Activated CD8-positive, alpha-beta memory T cell treated with anti-CD3 and anti-CD28 coated beads for 36 hours (primary cell): ENCODE results near the gene EPHA1. TPM values are rescaled to one million over a fixed set of nuclear protein-coding genes. Genes with fewer than 3 reads are reported as not detected.

Experiments used
- CTCF ChIA-PET: fragments of 350-600 bp; sonication (Branson Sonifier 250); formaldehyde crosslinking; loops from one replicate; lab custom pipeline; 2021; ENCODE audit warnings: antibody characterized with exemption; lab: Charles Lee
- POLR2A ChIA-PET: fragments of 350-600 bp; sonication (Branson Sonifier 250); formaldehyde crosslinking; loops from one replicate; lab custom pipeline; 2021; ENCODE audit warnings: antibody characterized with exemption; lab: Charles Lee
- total RNA-seq, 2 experiments: library from RNA; stranded (reverse); gene quantifications; one replicate each; pipeline ENCODE4 v1.2.3, GENCODE V29; 2021

EPHA1 gene
- under 1 TPM; 0.69 to 0.82 TPM for total RNA-seq

- CTCF ChIA-PET, result interaction anchor here (2.0 to 2.8 kb wide), 2 partner anchors 29 to 168 kb away, joined by 7 to 11 read pairs; no protein-coding TSS in a partner anchor
- POLR2A ChIA-PET, result interaction anchor here (0.9 kb wide), 1 partner anchor 29 kb away, joined by 3 read pairs; no protein-coding TSS in a partner anchor
Observed at GRCh38 chr7:143408686-143409561, at the start of gene EPHA1. TSS of gene EPHA1 (minus strand) at chr7:143408856. CDS start at chr7:143408805, 51 bp downstream.

- ChIA-PET CTCF (no interaction called here), POLR2A (no interaction called here)
Observed at GRCh38 chr7:143458263-143458662, 49.6 kb upstream of the EPHA1 start.

DNA sequence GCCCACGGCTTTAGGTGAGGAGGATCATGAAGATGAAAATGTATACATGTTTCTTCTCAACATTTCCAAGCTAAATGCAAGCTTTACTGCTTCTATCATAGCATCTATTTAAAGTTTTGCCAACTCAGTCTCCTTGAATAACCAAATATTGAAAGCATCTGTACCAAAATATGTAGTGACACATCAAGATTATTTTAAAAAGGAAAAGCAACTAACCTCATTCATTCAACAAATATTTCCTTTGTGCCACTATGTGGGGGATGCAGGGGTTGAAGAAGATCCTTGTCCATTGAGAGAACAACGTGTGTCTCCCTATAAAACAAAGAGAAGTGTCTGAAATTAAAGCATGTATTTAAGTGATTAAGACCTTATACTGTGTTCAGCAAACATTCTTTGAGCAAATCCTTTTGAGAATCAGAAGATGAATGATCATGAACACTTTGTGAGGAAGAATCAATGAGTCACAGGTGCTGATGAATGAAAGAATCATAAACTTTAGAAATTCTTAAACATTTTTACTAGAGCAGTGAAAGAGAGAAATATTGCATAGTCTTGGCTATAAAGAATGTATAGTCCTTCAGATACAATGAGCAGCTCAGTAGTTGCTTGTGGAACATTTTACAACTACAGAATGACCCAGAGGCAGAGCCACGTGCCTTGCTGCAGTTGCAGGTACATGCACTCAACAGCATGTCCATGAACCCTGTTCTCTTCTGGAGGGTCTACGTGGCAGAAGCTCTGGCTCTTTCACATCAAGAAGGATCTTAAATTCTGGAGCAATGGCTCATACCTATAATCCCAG lies 48.5 kb upstream of the EPHA1 start:
- ChIA-PET POLR2A (no interaction called here), CTCF (interaction anchor here (0.8 kb wide), 1 partner anchor 56 kb away, joined by 3 read pairs; no protein-coding TSS in a partner anchor)

DNA sequence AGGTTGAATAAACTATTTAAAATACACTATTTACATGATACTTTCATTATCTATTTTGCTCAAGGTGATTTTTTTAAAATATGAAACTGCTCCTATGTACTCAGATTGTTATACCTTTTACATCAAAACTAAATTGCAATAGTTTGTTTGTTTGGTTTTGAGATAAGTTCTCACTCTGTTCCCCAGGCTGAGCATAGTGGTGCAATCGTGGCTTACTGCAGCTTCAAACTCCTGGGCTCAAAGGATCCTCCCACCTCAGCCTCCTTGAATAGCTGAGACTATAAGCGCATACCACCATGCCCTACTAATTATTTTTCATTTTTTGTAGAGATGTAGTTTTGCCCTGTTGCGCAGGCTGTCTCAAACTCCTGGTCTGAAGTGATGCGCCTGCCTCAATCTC lies 47.3 kb upstream of the EPHA1 start:
- ChIA-PET CTCF (interaction anchor here (0.6 to 0.8 kb wide), 2 partner anchors 57 to 76 kb away, joined by 3 read pairs; no protein-coding TSS in a partner anchor), POLR2A (no interaction called here)

DNA sequence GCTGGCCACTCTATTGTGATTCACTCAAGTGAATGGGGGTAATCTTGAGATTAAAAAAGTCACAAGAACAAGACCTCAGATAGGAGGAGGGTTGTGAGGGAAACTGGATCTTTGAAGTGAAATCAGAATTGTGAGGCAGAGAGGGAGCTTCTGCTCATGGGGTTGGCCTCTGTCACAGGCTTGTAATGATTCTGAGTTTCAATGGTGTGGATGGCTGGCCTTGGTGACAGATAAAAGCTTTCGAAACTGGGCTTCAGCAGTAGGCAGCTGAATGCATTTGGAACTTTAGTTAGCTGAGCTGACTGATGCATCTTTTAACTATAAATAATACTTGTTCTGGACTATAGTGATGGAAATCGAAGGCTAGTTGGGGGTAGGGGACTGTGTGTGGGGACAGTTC lies 46.8 kb upstream of the EPHA1 start:
- ChIA-PET CTCF (interaction anchor here (0.6 kb wide), 1 partner anchor 75 kb away, joined by 3 read pairs; no protein-coding TSS in a partner anchor), POLR2A (no interaction called here)

- ChIA-PET CTCF (interaction anchor here (0.9 kb wide), 1 partner anchor 15 kb away, joined by 3 read pairs; no protein-coding TSS in a partner anchor), POLR2A (no interaction called here)
Observed at GRCh38 chr7:143454091-143454680, 45.5 kb upstream of the EPHA1 start.

DNA sequence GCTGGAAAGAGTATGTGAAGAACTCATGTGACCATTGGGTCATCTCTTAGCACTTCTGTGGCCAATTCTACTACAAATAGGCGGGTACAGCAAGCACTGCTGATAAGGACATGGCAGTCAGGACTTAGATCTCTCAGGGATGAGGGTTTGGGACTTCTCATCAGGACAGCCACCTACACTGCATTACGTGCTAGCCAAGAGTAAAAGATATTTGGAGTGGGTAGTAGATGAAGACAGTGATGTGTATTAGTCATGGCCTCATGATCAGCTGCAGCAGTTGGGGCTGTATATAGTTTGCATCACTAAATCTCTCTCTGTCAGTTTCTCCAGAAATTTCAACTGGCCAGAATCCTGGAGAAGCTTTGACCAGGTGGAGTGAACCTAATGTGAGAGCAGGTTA lies 43.8 kb upstream of the EPHA1 start:
- ChIA-PET CTCF (no interaction called here), POLR2A (no interaction called here)

GRCh38 chr7:143451746-143452145 lies 43.1 kb upstream of the EPHA1 start:
- ChIA-PET POLR2A (no interaction called here), CTCF (no interaction called here)

DNA sequence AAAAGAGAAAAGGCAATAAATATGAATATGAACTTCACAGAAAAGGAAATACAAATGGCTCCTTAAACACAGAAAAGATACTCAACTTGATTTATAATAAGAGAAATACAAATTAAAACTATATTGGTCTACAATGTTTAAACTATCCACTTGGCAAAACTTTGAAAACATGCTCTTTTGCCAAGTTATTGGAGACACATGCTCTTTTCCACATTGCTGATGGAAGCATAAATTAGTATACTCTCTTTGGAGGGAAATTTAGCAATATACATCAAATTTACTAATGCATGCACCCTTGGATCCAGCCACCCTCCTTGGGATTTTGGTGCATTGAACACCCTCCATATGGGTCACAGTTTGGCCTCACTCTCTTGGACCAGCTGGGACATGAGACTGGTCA lies 42.5 kb upstream of the EPHA1 start:
- POLR2A ChIA-PET, result no interaction called here
- CTCF ChIA-PET, result no interaction called here

- ChIA-PET CTCF (no interaction called here), POLR2A (no interaction called here)
Observed at GRCh38 chr7:143449793-143450192, 41.1 kb upstream of the EPHA1 start.

- CTCF ChIA-PET, result no interaction called here
- POLR2A ChIA-PET, result no interaction called here
Observed at GRCh38 chr7:143448429-143448828, 39.8 kb upstream of the EPHA1 start.

- CTCF ChIA-PET, result no interaction called here
- POLR2A ChIA-PET, result no interaction called here
Observed at GRCh38 chr7:143447466-143447865, 38.8 kb upstream of the EPHA1 start.

DNA sequence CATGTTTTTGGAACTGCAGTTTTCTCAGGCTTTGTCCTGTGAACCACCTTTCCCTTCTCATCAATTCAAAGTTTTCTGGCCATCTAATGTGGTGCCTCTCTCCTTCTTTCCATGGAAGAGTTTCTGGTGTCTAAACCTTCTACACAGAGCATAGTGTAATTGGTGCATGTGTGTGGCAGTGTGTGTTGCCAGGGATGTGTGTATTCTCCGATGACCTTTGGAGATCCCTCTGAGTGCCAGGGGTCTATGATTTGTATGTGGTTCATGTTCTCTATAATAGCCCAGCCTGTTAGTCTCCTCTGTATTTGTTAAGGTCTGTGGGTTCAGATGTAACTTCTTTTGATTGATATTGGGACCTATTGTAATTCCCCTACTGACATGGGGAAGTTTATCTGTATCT lies 36.1 kb upstream of the EPHA1 start:
- POLR2A ChIA-PET, result no interaction called here
- CTCF ChIA-PET, result no interaction called here

- ChIA-PET POLR2A (interaction anchor here (0.6 kb wide), 1 partner anchor 1604 kb away, joined by 3 read pairs; no protein-coding TSS in a partner anchor), CTCF (no interaction called here)
Observed at GRCh38 chr7:143444063-143444782, 35.6 kb upstream of the EPHA1 start.

- POLR2A ChIA-PET, result no interaction called here
- CTCF ChIA-PET, result no interaction called here
Observed at GRCh38 chr7:143443153-143443552, 34.5 kb upstream of the EPHA1 start, which contains the start of gene TAS2R60. TSS of gene TAS2R60 (plus strand) at chr7:143443453. CDS start at chr7:143443453, 0 bp downstream.

- CTCF ChIA-PET, result no interaction called here
- POLR2A ChIA-PET, result no interaction called here
Observed at GRCh38 chr7:143439866-143440265, 31.2 kb upstream of the EPHA1 start.

DNA sequence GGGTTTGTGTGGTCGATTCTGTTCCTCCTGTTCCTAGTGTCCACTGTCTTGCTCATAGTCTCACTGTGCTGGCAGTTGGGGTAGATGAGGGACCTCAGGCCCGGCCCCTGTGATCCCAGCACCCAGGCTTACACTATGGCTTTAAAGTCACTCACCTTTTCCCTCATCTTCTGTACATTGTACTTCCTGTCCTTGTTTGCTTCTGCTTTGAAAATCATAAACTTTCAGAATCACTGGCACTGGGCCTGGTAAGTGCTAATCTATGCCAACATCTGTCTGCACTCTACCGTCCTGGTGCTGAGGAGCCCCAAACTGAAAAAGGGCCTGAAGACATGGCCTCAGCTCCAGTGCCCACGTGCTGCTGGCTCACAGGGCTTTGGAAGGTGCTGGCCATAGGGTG lies 28.9 kb upstream of the EPHA1 start:
- ChIA-PET POLR2A (no interaction called here), CTCF (no interaction called here)

- POLR2A ChIA-PET, result no interaction called here
- CTCF ChIA-PET, result interaction anchor here (1.0 kb wide), 1 partner anchor 19 kb away, joined by 3 read pairs; no protein-coding TSS in a partner anchor
Observed at GRCh38 chr7:143436325-143436946, 27.8 kb upstream of the EPHA1 start.
